Dendritic cell treated with granulocyte-macrophage colony-stimulating factor and Interleukin-4, amounts not matched to agents 40 ng/mL and 50 ng/mL, for 4 days (primary cell): ENCODE results near the gene MS4A2.
"Not testable (repeated sequence)": the region's sequence is repeated elsewhere in the genome, so short reads cannot be mapped to it uniquely, and the experiment has no call there.

Experiments
- H3K27ac Mint-ChIP-seq: one replicate; pipeline ENCODE4 v1.8.0; 2022; ENCODE audit warnings: mild to moderate bottlenecking, mixed read lengths
- H3K27me3 Mint-ChIP-seq: one replicate; pipeline ENCODE4 v1.8.0; 2022; ENCODE audit warnings: mild to moderate bottlenecking, mixed read lengths
- H3K36me3 Mint-ChIP-seq: one replicate; pipeline ENCODE4 v1.8.0; 2022; ENCODE audit warnings: low read depth, mixed read lengths
- H3K4me1 Mint-ChIP-seq: one replicate; pipeline ENCODE4 v1.8.0; 2022; ENCODE audit warnings: low read depth, mixed read lengths
- H3K4me3 Mint-ChIP-seq: one replicate; pipeline ENCODE4 v1.8.0; 2022; ENCODE audit warnings: mild to moderate bottlenecking, moderate library complexity, mixed read lengths
- H3K9me3 Mint-ChIP-seq: one replicate; pipeline ENCODE4 v1.8.0; 2022; ENCODE audit warnings: mixed read lengths
- intact Hi-C: fragments of 100-400 bp; cut with micrococcal nuclease; formaldehyde crosslinking; loops from one replicate; pipeline ENCODE4 v1.15.0; 2022

The MS4A2 gene

GRCh38 chr11:60119710-60120109 lies 31.2 kb downstream of the MS4A2 start:
- H3K9me3 Mint-ChIP-seq = no peaks in the 10 kb centered on the region
- H3K27ac Mint-ChIP-seq = no peak overlapping the region
- no peaks in the 10 kb centered on the region for H3K27me3 Mint-ChIP-seq
- H3K4me1 Mint-ChIP-seq = peaks cover 14% of the 10 kb centered on the region
- no peak overlapping the region for H3K4me3 Mint-ChIP-seq
- H3K36me3 Mint-ChIP-seq = no peaks in the 10 kb centered on the region
- intact Hi-C loops = loop anchor here (5.0 kb wide), 1 partner anchor 88 kb away; no protein-coding TSS in a partner anchor

- H3K4me1 Mint-ChIP-seq = peaks cover 14% of the 10 kb centered on the region
- H3K9me3 Mint-ChIP-seq = no peaks in the 10 kb centered on the region
- intact Hi-C loops = no loop called here
- H3K36me3 Mint-ChIP-seq = no peaks in the 10 kb centered on the region
- no peak overlapping the region for H3K27ac Mint-ChIP-seq
- no peaks in the 10 kb centered on the region for H3K27me3 Mint-ChIP-seq
- H3K4me3 Mint-ChIP-seq = no peak overlapping the region
These were observed 32.8 kb downstream of the MS4A2 start for GRCh38 chr11:60121264-60121663.

- no peak overlapping the region for H3K4me3 Mint-ChIP-seq
These were observed 34.1 kb downstream of the MS4A2 start for GRCh38 chr11:60122414-60123036.

GRCh38 chr11:60124802-60125432 lies 36.5 kb downstream of the MS4A2 start:
- no peaks in the 10 kb centered on the region for H3K9me3 Mint-ChIP-seq
- H3K27ac Mint-ChIP-seq = no peak overlapping the region
- H3K27me3 Mint-ChIP-seq = no peaks in the 10 kb centered on the region
- peaks cover 12% of the 10 kb centered on the region for H3K4me1 Mint-ChIP-seq
- intact Hi-C loops = no loop called here
- H3K4me3 Mint-ChIP-seq = no peak overlapping the region
- no peaks in the 10 kb centered on the region for H3K36me3 Mint-ChIP-seq

More at GRCh38 chr11:60122414-60123036, 34.1 kb downstream of the MS4A2 start:
- Mint-ChIP-seq H3K9me3 (no peaks in the 10 kb centered on the region), H3K36me3 (no peaks in the 10 kb centered on the region), H3K27me3 (no peaks in the 10 kb centered on the region), H3K4me1 (peaks cover 19% of the 10 kb centered on the region), H3K27ac (no peak overlapping the region)
- intact Hi-C loops = no loop called here

GRCh38 chr11:60125956-60126585 lies 37.6 kb downstream of the MS4A2 start:
- H3K4me1 Mint-ChIP-seq = peaks cover 6% of the 10 kb centered on the region
- no peak overlapping the region for H3K27ac Mint-ChIP-seq
- intact Hi-C loops = no loop called here
- no peaks in the 10 kb centered on the region for H3K9me3 Mint-ChIP-seq
- no peaks in the 10 kb centered on the region for H3K27me3 Mint-ChIP-seq
- H3K4me3 Mint-ChIP-seq = no peak overlapping the region
- H3K36me3 Mint-ChIP-seq = no peaks in the 10 kb centered on the region

- no peaks in the 10 kb centered on the region for H3K27me3 Mint-ChIP-seq
- peaks cover 5% of the 10 kb centered on the region for H3K4me1 Mint-ChIP-seq
- H3K4me3 Mint-ChIP-seq = no peak overlapping the region
- H3K36me3 Mint-ChIP-seq = no peaks in the 10 kb centered on the region
- no peak overlapping the region for H3K27ac Mint-ChIP-seq
- no peaks in the 10 kb centered on the region for H3K9me3 Mint-ChIP-seq
- intact Hi-C loops = no loop called here
These were observed 38.9 kb downstream of the MS4A2 start for GRCh38 chr11:60127311-60127811.

GRCh38 chr11:60128376-60128775 lies 39.9 kb downstream of the MS4A2 start:
- Mint-ChIP-seq H3K4me1 (peaks cover 5% of the 10 kb centered on the region), H3K27me3 (no peaks in the 10 kb centered on the region), H3K36me3 (no peaks in the 10 kb centered on the region), H3K4me3 (no peak overlapping the region), H3K27ac (no peak overlapping the region), H3K9me3 (peaks cover under 1% of the 10 kb centered on the region)
- intact Hi-C loops = no loop called here

- H3K27me3 Mint-ChIP-seq, H3K36me3 Mint-ChIP-seq, H3K4me1 Mint-ChIP-seq, H3K27ac Mint-ChIP-seq, intact Hi-C loops, H3K9me3 Mint-ChIP-seq, H3K4me3 Mint-ChIP-seq: not testable (repeated sequence)
These were observed 40.4 kb downstream of the MS4A2 start for GRCh38 chr11:60128866-60129265.

- Mint-ChIP-seq H3K4me1 (peaks cover 5% of the 10 kb centered on the region), H3K27ac (no peak overlapping the region), H3K9me3 (peaks cover 14% of the 10 kb centered on the region), H3K27me3 (no peaks in the 10 kb centered on the region), H3K4me3 (no peak overlapping the region), H3K36me3 (no peaks in the 10 kb centered on the region)
- intact Hi-C loops = loop anchor here (1.0 kb wide), 1 partner anchor 307 kb away; no protein-coding TSS in a partner anchor
These were observed 41.4 kb downstream of the MS4A2 start for GRCh38 chr11:60129853-60130252.

- peaks cover 14% of the 10 kb centered on the region for H3K9me3 Mint-ChIP-seq
- no peak overlapping the region for H3K27ac Mint-ChIP-seq
- no peak overlapping the region for H3K4me3 Mint-ChIP-seq
- H3K36me3 Mint-ChIP-seq = no peaks in the 10 kb centered on the region
- peaks cover 5% of the 10 kb centered on the region for H3K4me1 Mint-ChIP-seq
- no peaks in the 10 kb centered on the region for H3K27me3 Mint-ChIP-seq
- intact Hi-C loops = loop anchor here (1.0 kb wide), 1 partner anchor 307 kb away; no protein-coding TSS in a partner anchor
These were observed 42.0 kb downstream of the MS4A2 start for GRCh38 chr11:60130496-60130895.

- H3K9me3 Mint-ChIP-seq = peaks cover 14% of the 10 kb centered on the region
- intact Hi-C loops = no loop called here
These were observed 43.4 kb downstream of the MS4A2 start for GRCh38 chr11:60131912-60132311.

GRCh38 chr11:60133917-60134316 lies 45.5 kb downstream of the MS4A2 start:
- Mint-ChIP-seq H3K4me3 (no peak overlapping the region), H3K4me1 (no peaks in the 10 kb centered on the region), H3K27ac (no peak overlapping the region), H3K36me3 (no peaks in the 10 kb centered on the region), H3K27me3 (no peaks in the 10 kb centered on the region), H3K9me3 (peaks cover 14% of the 10 kb centered on the region)
- intact Hi-C loops = no loop called here

More at GRCh38 chr11:60131912-60132311, 43.4 kb downstream of the MS4A2 start:
- Mint-ChIP-seq H3K27ac (no peak overlapping the region), H3K36me3 (no peaks in the 10 kb centered on the region), H3K27me3 (no peaks in the 10 kb centered on the region), H3K4me3 (no peak overlapping the region), H3K4me1 (peaks cover 5% of the 10 kb centered on the region)

GRCh38 chr11:60143768-60144167 lies 55.3 kb downstream of the MS4A2 start:
- no peak overlapping the region for H3K4me3 Mint-ChIP-seq
- H3K27me3 Mint-ChIP-seq = no peaks in the 10 kb centered on the region
- intact Hi-C loops = no loop called here

GRCh38 chr11:60145677-60146076 lies 57.2 kb downstream of the MS4A2 start:
- no peaks in the 10 kb centered on the region for H3K4me1 Mint-ChIP-seq
- intact Hi-C loops = no loop called here
- no peaks in the 10 kb centered on the region for H3K27me3 Mint-ChIP-seq
- H3K36me3 Mint-ChIP-seq = no peaks in the 10 kb centered on the region
- no peak overlapping the region for H3K27ac Mint-ChIP-seq
- H3K9me3 Mint-ChIP-seq = no peaks in the 10 kb centered on the region
- H3K4me3 Mint-ChIP-seq = no peak overlapping the region

More at GRCh38 chr11:60143768-60144167, 55.3 kb downstream of the MS4A2 start:
- Mint-ChIP-seq H3K9me3 (no peaks in the 10 kb centered on the region), H3K4me1 (no peaks in the 10 kb centered on the region), H3K27ac (no peak overlapping the region), H3K36me3 (no peaks in the 10 kb centered on the region)
